HCT116 (cell line): ENCODE results near the gene SFT2D2.

ENCODE experiments used
- CEBPB ChIP-seq: IDR thresholded peaks from 2 replicates; pipeline ENCODE4 v1.6.1; 2012; ENCODE audit warnings: low read depth
- EZH2 ChIP-seq: fragments of 200-600 bp; sonication (generic); IDR thresholded peaks from 2 replicates; pipeline ENCODE4 v1.6.1; 2017; ENCODE audit warnings: antibody characterized with exemption, mixed run types
- POLR2AphosphoS5 ChIP-seq: IDR thresholded peaks from 2 replicates; pipeline ENCODE4 v1.6.1; 2011; ENCODE audit warnings: mild to moderate bottlenecking, low read depth, low read length, moderate library complexity
- SP1 ChIP-seq: IDR thresholded peaks from 2 replicates; pipeline ENCODE4 v1.6.1; 2012; ENCODE audit warnings: low read depth
- SRF ChIP-seq: IDR thresholded peaks from 2 replicates; pipeline ENCODE4 v1.6.1; 2012; ENCODE audit warnings: low read depth
- YY1 ChIP-seq: IDR thresholded peaks from 2 replicates; pipeline ENCODE4 v1.6.1; 2011; ENCODE audit warnings: low read length, low read depth, moderate library complexity, mild to moderate bottlenecking; ENCODE audit not compliant: insufficient replicate concordance; ENCODE audit errors: extremely low read depth
- ZNF274 ChIP-seq: fragments of 200-500 bp; sonication (Bioruptor generic); IDR thresholded peaks from 2 replicates; pipeline ENCODE4 v1.6.1; 2014; ENCODE audit warnings: mild to moderate bottlenecking, low read depth, low read length, inconsistent platforms
- TF ChIP-seq, protein P1 (sequence below), 3 experiments: fragments of 200-600 bp in 1 of 3; sonication (generic) in 1 of 3; IDR thresholded peaks in 2 of 3; conservative IDR thresholded peaks in 1 of 3; 2 replicates each; pipeline ENCODE4 v1.5.1; 2012 to 2017; ENCODE audit warnings: low read depth in 2 of 3, low read length in 2 of 3, antibody characterized with exemption in 1 of 3, borderline replicate concordance in 1 of 3, control low read depth in 1 of 3, mild to moderate bottlenecking in 1 of 3, mixed read lengths in 1 of 3, mixed run types in 1 of 3, moderate library complexity in 1 of 3; ENCODE audit not compliant: insufficient read depth in 1 of 3
- TF ChIP-seq, protein P2 (sequence below): IDR thresholded peaks from 2 replicates; pipeline ENCODE4 v1.6.1; 2012; ENCODE audit warnings: low read depth
- TF ChIP-seq, protein P3 (sequence below): IDR thresholded peaks from 2 replicates; pipeline ENCODE4 v1.6.1; 2012

DNA sequence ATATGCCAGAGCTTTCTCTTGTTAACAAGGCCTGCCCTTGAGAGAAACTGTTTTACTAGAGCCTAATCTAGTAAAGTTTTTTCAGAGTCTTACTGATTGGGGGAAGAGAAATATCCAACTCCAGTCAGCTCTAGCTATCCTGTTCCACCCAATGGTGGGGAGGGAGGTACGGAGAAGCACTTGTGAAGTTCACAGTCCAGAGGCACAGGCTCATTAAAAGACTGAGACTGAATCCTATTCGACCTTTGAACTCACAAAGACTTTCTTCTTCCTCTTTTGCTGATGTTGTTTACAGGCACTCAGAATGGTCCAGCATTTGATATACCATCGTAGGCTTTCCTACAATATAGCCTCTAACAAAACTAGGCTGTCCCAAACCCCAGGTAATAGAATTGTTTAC lies 15.5 kb upstream of the SFT2D2 start:
- TF ChIP-seq SP1 (no peak), EZH2 (no peak), POLR2AphosphoS5 (no peak), CEBPB (no peak), SRF (no peak), ZNF274 (no peak), YY1 (no peak)
- TF ChIP-seq, protein P1, sequence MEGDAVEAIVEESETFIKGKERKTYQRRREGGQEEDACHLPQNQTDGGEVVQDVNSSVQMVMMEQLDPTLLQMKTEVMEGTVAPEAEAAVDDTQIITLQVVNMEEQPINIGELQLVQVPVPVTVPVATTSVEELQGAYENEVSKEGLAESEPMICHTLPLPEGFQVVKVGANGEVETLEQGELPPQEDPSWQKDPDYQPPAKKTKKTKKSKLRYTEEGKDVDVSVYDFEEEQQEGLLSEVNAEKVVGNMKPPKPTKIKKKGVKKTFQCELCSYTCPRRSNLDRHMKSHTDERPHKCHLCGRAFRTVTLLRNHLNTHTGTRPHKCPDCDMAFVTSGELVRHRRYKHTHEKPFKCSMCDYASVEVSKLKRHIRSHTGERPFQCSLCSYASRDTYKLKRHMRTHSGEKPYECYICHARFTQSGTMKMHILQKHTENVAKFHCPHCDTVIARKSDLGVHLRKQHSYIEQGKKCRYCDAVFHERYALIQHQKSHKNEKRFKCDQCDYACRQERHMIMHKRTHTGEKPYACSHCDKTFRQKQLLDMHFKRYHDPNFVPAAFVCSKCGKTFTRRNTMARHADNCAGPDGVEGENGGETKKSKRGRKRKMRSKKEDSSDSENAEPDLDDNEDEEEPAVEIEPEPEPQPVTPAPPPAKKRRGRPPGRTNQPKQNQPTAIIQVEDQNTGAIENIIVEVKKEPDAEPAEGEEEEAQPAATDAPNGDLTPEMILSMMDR (IDR thresholded peaks at IDR 0.05 in 2 of 3, conservative IDR thresholded peaks at IDR 0.05 in 1 of 3; ENCODE audit: borderline replicate concordance in 1 of 3, insufficient read depth in 1 of 3, low read depth in 2 of 3, low read length in 2 of 3) = no peak
- TF ChIP-seq, protein P2, sequence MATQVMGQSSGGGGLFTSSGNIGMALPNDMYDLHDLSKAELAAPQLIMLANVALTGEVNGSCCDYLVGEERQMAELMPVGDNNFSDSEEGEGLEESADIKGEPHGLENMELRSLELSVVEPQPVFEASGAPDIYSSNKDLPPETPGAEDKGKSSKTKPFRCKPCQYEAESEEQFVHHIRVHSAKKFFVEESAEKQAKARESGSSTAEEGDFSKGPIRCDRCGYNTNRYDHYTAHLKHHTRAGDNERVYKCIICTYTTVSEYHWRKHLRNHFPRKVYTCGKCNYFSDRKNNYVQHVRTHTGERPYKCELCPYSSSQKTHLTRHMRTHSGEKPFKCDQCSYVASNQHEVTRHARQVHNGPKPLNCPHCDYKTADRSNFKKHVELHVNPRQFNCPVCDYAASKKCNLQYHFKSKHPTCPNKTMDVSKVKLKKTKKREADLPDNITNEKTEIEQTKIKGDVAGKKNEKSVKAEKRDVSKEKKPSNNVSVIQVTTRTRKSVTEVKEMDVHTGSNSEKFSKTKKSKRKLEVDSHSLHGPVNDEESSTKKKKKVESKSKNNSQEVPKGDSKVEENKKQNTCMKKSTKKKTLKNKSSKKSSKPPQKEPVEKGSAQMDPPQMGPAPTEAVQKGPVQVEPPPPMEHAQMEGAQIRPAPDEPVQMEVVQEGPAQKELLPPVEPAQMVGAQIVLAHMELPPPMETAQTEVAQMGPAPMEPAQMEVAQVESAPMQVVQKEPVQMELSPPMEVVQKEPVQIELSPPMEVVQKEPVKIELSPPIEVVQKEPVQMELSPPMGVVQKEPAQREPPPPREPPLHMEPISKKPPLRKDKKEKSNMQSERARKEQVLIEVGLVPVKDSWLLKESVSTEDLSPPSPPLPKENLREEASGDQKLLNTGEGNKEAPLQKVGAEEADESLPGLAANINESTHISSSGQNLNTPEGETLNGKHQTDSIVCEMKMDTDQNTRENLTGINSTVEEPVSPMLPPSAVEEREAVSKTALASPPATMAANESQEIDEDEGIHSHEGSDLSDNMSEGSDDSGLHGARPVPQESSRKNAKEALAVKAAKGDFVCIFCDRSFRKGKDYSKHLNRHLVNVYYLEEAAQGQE = no peak
- TF ChIP-seq, protein P3, sequence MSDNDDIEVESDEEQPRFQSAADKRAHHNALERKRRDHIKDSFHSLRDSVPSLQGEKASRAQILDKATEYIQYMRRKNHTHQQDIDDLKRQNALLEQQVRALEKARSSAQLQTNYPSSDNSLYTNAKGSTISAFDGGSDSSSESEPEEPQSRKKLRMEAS = no peak
